GM19372 (cell line): ENCODE data around the gene SGSM2.

Source experiments
- ATAC-seq: cut with Tn5 transposase; IDR thresholded peaks from one replicate; pipeline ENCODE4 v1.9.1; 2021; ENCODE audit warnings: mild to moderate bottlenecking, low read depth, moderate library complexity; ENCODE audit not compliant: unreplicated experiment

SGSM2 gene

DNA sequence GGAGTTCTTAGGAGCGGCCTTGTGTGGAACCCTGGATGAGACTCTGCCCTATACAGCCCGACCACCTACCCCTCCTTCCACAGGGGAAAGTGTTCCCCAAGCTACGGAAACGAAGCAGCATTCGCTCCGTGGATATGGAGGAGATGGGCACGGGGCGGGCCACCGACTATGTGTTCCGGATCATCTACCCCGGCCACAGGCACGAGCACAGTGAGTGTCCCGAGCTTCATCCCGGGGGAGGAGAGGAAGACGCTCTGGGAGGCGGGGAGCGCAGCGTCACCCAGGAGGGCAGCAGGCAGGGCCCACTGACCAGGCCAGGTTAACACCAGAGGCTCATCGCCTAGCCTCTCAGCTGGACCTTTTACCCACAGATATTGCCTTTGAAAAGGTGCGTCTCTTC lies 27.8 kb downstream of the SGSM2 start:
- ATAC-seq: no peak

DNA sequence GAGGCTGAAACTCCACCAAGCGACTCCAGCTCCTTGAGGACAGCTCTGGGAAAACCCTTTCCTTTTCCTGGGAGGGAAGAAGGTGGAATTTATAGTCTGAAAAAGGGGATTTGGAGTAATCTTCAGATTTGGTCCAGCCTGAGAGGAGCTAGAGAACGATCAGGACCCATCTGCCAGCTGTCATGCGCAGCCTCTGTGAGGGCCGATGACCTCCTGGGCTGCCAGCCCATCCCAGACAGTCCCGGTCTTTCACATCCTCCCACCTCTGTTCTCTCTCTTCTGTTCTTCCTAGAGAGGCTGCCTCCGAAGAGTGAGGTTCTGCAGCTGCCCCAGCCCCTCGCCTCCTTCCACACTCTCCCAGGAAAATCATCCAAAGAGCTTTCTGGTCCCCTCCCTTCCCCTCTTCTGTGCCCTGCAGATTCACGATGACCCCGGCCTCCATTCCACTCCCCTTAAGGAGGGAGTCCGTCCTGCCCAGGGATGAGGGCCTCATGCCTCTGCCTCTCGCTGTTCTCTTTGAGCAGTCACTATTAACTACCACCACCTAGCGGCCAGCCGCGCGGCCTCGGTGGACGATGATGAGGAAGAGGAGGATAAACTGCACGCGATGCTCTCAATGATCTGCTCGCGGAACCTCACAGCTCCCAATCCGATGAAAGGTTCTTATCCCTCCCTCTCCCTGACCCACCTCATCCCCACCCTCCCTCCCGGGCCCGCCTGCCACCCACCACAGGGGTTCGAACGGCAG lies 29.6 kb downstream of the SGSM2 start:
- ATAC-seq: no peak

DNA sequence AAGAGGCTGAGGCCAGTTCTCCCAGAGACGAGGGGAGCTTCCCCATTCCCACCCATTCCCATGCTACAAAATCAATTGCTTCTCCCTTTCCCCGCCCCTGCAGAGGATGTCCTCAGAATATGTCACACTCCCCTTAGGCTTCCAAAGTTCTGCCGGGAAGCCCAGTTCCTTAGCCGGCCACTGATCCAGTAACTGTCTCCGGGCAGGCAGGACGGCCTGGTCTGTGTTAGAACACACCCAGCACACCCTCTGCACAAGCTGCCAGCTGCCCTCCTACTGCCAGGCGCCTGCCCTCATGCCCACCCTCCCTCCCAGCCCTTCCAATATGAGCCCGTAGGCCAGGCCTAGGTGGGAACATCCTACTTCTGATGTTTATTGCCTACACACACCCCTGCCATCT lies 31.1 kb downstream of the SGSM2 start:
- ATAC-seq: no peak

DNA sequence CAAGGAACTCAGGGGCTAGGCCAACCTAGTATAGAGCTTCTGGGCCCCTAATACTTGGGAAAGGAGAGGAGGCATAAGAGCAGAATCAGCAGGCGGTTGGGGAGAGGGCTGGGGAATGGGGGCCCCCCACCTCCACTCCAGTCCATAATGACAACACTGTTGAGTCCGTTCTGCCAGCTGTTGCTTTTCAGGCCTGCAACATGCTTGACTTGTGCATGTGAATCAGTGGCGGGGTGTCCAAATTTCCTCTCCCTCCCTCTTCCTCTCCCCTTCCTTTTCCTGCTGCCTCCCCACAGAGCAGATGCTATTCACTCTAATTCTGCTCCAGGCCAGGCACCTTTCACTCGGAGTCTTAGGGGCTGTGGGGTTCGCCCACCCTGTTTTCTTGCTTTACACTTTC lies 31.7 kb downstream of the SGSM2 start:
- no peak for ATAC-seq

DNA sequence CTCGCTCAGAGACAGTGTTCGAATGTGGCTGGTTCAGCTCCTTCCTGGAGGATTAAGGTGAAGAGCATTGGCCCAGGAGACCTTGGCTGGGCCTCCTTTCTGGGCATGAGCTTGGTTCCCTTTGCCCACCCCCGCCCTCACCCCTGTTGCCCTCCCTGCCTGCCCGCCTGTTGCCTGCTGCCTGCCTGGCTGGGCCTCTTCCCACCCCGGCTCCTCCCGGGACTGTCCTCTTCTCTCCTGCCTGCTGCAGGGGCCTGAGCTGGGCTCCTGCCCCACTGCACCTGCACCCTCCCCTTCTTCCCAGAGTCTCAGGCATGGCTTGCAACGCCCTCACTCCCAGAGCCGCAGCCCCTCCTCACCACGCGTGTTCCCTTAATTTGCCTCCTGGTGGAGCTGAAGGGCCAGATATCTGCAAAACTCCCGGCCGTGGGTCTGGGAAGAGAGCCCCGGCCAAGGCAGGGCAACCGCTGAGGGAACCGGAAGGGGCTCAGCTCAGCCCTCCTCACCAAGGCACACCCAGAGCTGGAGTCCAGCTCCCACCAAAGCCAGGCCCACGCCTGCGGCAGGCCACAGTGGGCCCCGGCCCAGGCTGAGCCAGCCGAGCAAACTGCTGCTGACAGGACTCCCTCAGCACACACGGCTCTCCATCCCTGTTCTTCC lies 32.4 kb downstream of the SGSM2 start:
- no peak for ATAC-seq

DNA sequence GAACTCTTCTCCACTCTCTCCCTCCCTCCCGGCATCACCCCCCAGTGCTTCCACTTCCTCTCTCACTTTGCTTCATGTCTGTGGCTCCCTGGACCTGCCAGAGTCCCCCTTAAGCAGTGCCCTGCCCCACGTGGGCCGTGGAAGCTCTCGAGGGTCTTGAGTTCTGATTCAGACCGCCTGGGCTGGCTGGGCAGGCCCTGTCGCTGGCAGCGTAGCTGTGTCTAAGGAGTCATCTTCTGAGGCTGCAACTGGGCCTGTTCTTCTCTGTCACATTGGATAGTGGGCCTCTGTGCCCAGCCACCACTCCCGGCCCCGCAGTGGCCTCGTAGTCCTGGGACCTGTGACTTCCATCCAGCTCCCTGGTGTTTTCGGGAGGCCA lies 32.9 kb downstream of the SGSM2 start:
- ATAC-seq: no peak

DNA sequence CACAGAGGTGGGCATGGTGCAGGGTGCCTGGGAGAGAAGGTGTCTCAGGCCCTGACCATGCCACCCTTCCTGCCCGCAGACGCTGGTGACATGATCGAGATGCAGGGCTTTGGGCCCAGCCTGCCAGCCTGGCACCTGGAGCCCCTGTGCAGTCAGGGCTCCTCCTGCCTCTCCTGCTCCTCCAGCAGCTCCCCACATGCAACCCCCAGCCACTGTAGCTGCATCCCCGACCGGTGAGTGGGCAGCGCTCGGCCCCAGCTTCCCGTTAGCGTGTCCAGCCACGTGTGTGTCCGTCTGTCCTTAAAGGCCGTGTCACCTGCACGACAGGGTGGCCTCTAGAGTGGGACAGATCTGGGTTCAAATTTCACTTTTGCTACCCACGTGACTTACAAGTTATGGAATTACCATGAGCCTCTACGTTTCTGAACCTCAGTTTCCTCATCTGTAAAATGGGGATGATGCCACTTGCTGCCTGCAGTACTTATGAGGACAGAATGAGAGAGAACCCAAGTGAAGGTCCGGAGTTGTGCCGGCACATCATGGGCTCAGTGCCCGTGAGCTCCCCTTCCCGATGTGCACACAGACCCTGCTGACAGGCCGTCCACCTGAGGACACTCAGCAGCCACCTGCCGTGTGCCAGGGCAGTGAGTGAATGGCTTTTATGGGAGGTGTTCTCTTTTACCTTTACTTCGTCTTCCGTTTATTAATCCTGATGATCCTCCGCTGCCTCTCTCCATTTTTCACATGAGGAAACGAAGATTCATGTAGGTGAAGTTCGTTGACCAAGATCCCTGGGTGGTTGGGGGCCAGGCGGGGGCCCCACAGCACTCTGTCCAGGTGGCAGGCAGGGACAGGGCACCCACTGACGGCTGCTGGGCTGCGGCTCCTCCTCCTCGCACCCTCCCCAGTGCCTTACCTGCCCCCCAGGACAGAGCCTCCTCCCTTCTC lies 34.2 kb downstream of the SGSM2 start:
- ATAC-seq: no peak

DNA sequence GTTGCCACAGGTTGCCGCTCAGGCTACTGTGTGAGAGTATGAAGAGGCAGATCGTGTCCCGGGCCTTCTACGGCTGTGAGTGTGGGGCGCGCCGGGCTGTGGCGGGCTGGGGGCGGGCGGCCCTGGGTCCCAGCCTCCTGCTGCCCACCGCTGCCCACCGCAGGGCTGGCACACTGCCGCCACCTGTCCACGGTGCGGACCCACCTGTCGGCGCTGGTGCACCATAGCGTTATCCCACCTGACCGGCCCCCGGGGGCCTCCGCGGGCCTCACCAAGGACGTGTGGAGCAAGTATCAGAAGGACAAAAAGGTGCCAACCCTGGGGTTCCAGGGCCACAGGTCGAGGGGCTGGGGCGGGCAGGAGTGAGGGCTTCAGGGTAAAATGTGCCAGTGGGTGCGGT lies 34.9 kb downstream of the SGSM2 start:
- no peak for ATAC-seq

DNA sequence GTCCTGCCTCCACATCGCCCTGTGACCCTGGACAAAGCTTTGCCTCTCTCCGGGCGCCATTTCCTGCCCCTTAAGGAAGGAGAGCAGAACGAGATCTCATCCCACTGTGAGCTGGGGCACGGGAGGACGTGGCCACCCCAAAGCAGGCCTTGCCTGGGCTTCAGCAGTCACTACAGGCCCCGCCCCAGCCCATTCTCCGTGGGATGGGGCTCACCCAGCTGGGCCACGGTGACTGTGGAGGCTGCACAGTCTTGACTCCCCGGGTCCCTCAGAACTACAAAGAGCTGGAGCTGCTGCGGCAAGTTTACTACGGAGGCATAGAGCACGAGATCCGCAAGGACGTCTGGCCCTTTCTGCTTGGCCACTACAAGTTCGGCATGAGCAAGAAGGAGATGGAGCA lies 35.4 kb downstream of the SGSM2 start:
- ATAC-seq: no peak

DNA sequence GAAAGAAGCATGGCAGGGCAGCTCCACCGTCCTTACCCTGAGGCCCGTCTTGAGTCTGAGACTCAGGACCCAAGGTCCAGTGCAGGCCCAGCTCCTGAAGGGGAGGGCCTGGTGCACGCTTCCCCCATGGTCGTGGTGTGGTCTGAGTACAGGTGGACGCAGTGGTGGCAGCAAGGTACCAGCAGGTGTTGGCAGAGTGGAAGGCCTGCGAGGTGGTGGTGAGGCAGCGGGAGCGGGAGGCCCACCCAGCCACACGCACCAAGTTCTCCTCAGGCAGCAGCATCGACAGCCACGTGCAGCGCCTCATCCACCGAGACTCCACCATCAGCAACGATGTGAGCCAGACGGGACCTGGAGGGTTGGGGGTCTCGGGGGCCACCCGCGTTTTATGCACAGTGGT lies 35.9 kb downstream of the SGSM2 start:
- no peak for ATAC-seq

DNA sequence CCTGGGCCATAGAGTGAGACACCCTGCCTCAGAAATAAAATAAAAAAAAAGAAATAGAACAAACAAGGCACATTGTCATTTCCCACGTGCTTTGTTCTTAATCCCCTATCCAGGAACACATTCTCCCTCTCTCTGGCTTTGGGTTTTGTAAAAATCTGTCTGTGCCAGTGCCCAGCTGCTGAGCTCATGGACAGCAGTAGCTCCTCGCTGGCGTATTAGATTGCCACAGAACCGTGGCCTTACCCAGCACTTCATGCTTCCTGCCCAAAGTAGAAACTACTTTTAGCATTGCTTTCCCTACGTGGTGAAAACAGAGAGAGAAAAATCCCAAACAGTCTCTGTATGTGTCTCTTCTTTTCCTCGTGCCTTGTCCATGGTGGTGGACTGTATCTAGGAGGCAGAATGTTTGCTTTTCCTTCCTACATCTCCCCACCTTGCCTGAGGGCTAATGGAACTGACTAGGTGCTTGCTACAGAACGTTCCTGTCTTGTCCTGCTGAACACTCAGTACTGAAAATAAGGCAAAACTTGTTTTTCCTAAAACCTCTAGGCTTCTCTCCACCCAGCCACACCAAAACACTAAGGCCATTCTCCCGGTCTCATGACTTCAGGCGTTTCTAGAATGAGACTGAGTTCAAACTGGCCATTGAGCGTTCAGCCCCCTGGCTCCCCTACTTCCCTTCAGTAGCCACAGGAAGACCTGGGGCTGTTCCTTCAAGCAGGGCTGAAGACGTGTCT lies 37.4 kb downstream of the SGSM2 start:
- ATAC-seq: no peak

DNA sequence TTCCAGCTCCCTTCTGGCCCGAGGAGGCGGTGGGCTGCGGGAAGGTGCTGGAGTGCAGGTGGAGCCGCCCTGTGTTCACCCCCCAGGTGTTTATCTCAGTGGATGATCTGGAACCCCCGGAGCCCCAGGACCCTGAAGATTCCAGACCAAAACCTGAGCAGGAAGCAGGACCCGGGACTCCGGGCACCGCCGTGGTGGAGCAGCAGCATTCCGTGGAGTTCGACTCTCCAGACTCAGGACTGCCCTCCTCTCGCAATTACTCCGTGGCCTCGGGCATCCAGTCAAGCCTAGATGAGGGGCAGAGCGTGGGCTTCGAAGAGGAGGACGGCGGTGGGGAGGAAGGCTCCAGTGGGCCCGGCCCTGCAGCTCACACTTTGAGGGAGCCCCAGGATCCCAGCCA lies 38.1 kb downstream of the SGSM2 start:
- no peak for ATAC-seq

DNA sequence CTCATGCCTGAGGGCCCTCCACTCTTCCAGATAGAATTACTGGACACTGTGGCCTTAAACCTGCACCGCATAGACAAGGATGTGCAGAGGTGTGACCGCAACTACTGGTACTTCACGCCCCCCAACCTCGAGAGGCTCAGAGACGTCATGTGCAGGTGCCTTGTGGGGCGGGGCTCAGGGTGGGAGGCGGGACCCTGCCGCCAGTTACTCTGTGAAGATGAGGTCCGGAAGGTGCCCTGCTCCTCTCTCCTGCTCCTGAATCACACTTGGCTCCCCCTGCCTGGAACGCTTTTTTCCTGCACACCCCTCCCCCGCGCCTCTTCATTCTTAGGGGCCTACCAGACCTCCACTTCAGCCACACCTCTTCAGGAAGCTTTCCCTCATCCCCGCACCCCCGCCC lies 38.8 kb downstream of the SGSM2 start:
- no peak for ATAC-seq

DNA sequence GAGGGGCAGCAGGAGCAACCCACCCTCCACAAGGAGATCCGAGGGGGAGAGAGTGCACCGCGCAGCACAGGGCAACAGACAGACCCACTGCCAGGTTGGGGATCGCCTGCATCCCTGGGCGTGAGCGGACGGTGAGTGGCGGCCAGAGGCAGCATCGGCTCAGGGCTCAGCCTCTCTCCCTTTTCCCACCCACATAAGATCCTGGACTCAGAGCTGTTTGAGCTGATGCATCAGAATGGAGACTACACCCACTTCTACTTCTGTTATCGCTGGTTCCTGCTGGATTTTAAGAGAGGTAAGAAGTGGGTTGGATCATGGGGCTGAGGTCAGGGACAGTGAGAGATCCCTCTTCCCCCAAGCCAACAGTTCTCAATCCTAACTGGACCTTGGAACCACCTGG lies 40.4 kb downstream of the SGSM2 start:
- ATAC-seq: no peak

DNA sequence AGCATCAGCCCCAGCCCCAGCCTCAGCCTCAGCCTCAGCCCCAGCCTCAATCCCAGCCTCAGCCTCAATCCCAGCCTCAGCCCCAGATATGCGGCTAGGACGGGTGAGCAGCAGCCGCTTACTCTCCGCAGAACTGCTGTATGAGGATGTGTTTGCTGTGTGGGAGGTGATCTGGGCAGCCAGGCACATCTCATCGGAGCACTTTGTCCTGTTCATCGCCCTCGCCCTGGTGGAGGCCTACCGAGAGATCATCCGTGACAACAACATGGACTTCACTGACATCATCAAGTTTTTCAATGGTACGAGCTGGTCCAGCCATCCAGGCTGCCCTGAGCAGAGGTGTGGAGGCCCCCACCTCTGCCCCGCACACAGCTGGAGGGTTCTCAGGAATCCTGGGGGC lies 41.6 kb downstream of the SGSM2 start:
- no peak for ATAC-seq

DNA sequence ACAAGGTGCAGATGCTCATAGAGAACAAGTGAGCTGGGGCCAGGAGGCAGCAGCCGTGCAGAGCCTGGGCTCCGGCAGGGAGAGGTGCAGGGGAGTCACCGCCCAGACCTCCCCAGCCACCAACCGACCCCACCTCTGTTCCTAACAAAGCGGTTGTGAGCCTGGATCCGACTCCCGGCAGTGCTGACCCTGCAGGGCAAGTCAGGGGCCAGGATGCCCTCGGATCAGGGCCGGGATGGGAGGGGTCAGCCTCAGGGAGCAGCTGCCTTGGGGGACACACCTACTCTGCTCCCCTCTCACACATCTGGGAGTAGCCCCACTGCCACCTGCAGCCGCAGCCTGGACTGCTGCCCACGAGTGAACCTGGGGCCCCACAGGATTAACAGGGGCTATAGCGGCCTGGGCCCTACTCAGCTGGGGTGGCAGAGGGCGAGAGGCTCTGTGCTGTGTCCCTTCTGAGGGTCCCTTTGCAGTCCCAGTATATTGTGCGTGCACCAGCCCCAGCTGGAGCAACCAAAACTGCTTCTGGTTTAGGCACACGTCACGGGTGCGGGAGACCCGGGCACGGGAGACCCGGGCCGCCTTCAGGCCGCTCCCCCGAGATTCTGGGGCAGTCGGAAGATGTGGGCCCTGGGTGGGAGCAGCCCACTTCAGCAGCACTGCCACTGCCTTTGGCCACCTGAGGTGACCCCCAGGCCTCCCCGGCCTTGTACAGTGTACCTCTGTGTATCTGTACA lies 42.4 kb downstream of the SGSM2 start:
- no peak for ATAC-seq

DNA sequence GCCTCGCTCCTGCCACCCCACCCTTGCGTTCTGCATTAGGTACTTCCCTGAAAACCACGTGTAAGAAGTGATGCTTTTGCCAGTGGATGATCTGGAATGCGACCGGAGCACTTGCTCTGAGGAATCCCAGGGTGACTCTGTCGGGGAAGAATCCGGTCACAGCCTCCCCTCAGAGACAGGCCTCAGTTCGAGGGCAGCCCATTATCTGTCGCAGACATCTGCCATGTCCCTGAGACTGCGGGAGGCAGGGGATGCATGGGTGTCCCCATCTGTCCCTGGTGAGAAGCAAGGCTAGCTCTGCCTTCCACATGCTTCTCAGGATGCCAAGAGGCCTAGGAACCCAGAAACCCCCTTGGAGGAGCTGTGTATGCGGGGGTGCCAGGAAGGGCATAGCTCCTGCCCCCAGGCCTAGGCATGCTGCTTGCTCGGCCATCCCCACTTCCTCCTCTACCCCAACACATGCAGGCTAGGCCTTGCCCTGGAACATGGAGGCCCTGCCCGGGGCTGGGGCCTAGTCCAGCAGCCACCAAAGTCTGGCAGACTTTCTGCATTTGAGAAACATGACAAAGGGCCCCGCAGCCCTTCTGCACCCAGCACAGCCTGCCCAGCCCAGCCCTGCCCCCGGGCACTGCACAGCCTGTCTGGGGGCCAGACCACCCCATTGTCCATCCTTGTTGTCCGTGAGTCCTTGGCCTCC lies 43.1 kb downstream of the SGSM2 start:
- no peak for ATAC-seq

DNA sequence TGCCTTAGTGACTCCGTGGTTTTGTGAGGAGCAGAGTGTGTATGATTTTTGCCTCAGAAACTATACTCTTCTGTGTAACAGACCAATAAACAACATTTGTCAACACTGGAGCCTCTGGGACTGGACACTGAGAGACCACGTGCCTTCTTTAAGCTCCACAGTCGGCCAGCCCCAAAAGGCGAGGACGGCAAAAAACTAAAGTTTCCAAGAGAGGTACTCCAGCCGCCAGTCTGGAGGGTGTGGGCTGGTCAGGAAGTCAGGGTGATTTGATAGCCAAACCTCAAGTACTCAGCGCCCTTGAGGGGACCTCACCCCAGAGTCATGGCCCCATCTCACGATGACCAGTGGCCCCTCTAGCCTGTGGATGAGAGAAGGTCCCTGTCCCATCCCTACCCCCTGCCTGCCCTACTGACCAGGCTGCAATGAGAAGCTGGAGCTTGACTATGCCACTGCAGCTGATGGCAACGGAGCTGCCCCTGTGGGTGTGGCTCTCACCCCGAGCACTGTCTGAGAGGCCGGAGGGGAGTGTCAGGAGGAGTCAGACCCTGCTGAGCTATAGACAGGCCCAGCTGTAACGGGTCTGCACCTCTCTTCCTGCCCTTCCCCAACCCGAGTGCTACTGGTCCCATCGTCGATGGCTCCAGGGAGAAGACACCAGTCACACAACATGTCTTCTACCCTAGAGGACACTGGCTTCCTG lies 43.8 kb downstream of the SGSM2 start:
- ATAC-seq: no peak

DNA sequence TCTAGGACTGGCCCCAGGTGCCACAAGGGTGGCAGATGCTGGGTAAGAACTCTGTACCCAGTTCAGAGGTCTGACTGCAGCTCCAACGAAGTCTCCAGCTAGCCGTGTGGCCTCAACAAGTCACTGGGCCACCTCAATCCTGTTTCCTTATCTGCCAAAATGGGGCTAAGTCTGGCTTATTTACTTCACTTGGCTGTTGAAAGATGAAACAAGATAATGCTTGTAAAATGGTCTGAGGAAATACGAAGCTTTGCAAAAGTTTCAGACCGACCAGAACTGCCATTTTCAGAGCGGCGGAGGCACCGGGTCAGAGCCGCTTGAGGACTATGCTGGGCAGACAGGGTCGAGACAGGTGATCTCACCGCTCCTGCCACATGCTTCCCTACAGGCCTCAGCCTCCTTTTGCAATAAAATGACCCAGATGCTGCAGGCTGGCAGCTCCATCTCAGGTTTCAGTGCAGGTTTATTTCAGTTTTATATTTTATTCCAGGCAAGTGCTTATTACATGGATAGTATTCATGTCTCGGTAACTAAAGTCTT lies 46.4 kb downstream of the SGSM2 start:
- no peak for ATAC-seq
